GM19397 (cell line): ENCODE data around the gene NTM.
"Not testable (repeated sequence)": the region's sequence is repeated elsewhere in the genome, so short reads cannot be mapped to it uniquely, and the experiment has no call there.

Source experiments
- ATAC-seq: cut with Tn5 transposase; IDR thresholded peaks from one replicate; pipeline ENCODE4 v1.9.1; 2021; ENCODE audit warnings: mild to moderate bottlenecking, moderate library complexity; ENCODE audit not compliant: unreplicated experiment

NTM gene

DNA sequence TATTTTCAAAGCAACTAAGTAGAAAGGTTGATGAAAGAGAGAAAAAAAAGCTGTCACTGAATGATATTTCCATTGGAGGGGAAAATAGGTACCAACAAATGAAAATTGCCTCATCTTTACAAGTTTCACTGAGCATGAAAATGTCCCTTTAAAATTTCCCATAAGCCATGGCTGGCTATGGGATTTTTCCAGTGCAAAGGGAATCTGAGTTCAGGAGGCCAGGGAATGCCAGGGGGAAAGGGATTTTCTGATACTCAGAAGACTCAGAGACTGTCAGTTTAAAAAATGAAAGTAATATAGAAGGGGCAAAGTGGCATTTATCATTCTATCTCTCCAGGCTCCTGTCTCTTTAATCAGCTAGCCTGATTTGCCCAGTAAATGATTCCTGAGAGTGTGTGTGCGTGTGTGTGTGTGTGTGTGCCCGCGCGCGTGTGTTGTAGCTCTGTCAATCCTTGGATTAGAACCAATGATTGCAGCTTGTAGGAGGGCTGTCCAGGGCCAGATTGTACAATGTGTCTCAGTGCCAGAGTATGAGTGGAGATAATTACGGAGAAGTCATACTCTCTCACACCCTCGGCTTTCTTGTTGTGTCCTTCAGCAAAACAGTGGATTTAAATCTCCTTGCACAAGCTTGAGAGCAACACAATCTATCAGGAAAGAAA is at the start of gene NTM:
Gene NTM, plus strand, starts transcription at position 526 of the 662 bp plus-strand sequence.
- ATAC-seq: no peak

DNA sequence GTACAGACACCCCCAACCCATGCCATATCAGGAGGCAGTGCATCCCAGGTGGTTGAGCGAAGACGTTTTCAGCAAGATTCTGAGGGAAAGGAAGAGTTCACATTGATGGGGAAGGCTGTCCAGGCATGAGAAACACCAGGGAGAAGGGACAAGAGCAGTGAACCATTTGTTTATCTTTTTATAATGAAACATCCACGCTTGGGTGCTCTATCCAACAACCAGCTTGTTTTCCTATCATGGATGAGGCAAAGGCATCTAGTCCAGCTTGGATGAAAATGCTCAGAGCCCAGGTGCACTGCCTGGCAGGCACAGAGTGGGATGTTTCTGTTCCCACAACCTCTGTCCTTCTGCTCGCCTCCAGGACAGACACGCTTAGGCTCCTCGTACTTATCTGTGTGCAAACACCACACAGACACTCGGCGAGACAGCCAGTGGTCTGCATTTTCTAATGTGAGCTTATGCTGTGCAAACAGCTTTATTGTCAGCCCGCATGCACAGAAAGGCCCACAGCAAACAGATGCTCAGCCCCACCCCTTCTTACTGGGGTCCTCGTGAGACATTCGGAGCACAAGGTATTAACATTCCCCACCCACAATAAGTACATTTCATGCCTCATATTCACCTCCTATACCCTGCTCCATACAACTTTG is 45.4 kb upstream of the NTM start:
- no peak for ATAC-seq

DNA sequence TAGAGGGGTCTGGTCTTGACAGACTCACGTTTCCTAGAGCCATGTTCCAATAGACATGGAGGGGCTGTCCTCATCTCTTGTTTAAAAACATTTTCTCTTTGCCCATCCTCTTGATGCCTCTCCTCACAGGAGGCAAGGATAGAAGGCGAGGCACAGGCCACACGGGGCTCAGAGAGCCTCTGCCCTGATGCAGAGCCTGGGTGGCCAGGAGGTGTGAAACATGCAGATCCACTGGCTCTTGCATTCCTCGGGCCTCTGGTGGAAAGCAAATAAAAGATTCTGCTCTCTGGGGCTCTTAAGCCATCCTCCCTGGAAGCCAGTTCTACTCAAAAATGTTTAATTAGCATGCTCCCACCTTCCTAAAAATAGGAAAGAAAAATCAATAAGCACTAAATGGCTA is 43.6 kb upstream of the NTM start:
- ATAC-seq: no peak

DNA sequence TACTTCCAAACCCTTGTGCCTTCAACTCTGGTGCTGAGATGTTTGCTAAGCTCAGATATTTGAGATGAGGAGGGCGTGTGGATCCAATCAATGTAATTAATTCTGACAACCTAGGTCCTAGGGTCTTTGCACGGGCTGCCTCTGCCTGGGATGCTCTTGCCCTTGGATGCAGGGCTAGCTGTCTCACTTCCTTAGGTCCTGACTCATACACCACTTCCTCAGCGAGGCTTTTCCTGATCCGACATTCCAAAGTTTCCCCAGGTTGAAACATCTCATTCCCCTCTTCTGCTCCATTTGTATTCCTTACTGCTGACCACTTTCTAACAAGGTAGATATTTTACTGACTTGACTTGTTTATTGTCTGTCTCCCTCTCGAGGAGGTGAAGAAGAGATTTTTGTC is 43.0 kb upstream of the NTM start:
- no peak for ATAC-seq

DNA sequence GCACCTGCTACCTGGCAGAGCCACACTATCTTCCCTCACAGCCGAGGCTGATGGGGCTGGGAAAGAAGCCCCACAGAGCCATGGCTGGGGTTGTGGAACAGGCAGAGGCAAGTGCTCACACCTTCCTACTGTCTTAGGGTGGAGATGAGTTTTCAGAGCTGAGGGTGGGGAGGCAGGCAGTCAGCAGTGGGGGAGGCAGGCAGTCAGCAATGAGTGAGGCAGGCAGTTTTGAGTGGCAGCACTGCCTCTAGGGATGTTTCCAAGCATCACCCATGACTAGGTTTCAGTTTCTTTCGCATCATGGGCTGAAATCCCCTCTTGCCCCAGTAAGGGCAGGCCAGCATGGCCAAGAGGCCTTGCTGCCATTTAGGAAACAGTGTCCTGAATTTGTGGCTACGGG is 41.6 kb upstream of the NTM start:
- no peak for ATAC-seq

DNA sequence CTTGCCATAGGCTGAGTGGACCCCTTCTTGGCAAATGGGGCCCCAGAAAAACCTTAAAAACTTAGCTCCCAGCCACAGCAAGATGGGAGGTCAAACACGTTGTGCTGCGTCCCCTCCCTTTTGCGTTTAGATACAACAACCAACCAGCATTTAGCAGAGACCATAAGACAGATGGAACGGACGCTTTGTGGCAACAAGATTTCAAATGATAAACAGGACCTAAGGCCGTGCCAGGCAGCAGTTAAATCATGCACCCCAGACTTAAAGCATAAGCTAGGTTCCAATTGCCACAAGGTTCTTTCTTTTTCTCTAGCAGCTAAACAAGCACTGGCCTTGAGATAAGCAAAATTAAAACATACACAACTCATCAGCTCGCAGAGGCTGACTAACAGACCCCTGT is 39.4 kb upstream of the NTM start:
- no peak for ATAC-seq

DNA sequence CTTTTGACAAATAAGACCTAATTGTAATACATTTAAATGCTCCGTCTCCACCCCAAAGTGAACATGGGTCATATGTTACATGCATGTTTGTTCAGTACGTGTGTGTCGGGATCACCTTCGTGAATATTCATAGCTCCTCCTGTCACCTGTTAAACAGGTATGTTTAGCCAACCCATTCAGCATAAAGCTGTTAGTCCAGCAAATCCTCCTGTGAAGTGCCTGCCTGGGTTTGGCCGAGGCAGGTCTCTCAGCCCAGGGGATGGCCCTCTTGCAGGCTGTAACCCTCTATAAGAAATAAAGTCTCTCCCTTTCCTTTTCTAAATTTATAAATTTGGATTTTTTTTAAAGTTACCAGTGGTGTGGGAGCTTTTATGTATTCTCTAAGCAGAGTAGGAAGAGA is 38.9 kb upstream of the NTM start:
- no peak for ATAC-seq

DNA sequence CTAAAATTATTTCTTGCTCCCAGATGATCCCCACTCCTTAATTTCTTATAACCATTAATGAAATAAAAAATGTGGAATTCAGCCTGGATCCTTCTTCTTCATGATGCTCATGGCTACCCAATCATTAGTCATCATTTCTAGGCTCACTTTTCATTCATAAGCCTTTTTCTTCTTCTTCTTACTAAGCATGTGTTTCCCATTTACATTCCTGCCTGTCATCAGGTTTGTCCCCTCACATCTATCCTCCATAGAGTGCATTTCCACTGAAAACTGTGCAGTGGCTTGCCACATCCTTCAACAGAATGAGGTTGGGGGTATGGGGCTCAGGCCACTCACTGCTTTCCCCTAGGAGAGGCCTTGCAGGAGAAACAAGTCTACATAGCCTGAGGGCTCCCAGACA is 35.8 kb upstream of the NTM start:
- ATAC-seq: no peak

DNA sequence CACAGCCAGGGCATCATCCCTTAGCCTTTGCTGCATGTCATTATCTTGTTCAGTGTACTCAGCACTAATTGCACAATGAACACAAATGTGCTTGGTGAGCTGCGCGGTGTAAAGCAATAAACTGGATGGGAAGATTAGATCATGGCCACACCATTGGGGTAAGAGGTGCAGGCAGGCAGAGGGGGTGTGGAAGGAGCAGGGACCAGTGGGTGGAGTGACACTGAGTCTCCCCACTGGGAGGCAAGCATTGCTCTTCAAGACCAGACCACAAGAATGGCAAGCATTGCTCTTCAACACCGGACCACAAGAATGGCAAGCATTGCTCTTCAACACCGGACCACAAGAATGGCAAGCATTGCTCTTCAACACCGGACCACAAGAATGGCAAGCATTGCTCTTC is 28.5 kb upstream of the NTM start:
- not testable (repeated sequence) for ATAC-seq

DNA sequence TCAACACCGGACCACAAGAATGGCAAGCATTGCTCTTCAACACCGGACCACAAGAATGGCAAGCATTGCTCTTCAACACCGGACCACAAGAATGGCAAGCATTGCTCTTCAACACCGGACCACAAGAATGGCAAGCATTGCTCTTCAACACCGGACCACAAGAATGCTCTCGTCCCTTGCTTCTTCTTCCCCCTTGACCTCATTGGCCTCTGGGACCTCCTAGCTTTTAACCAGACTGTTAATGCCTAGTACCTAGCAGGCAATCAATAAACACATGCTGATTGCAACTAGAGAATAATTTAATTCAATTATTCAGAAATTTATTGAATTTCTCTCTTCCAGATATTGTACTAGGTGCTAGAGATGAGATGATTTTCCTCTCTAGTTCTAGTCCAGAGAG is 28.0 kb upstream of the NTM start:
- ATAC-seq: not testable (repeated sequence)

DNA sequence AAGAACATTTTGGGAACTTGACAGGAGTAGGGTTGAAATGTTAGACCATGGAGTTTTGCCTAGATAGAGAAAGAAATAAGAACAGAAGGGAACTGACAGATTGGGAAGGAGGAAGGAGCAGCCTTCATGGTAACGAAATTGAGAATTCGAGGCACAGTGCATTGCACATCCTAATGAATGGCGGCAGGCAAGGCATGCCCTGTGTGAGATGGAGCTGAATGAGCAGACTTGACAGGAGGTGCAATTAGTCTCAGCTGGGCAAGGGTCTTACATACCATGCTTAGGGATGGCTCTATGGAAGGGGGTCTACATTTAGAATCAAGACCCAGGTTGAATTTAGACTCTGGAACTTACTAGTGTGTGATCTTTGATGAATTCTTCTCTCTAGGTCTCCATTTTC is 25.0 kb upstream of the NTM start:
- no peak for ATAC-seq

DNA sequence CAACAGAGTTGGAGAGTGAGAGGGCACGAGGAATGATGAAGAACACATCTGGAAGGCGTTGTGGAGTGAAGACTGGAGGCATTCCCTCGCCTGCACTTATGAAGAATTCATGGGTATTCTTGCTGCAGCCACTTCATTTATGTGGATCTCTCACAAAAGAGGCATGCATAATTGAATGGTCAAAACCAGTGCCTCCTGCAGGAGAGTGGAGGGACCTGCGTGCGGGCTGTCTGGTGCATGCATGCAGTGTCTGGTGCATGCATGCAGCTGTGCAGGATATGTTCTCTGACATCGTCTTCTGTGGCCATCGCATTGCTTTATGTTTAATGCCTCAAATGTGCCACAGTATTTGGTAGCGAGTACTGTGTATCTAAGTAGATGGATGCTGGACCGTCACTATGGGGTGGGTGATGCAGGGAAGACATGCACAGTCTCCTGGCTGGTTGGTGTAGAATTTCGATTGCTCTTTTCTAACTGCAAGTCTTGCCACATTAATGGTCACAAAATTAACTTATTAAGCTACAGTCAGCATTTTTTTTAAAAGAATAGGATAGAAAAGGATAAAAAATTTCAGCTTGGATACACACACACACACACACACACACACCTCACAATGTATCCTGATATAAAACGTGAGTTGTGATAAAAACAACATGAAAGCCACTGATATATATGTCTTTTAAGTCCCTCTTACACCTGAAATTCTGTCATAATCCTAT is 20.9 kb upstream of the NTM start:
- no peak for ATAC-seq

DNA sequence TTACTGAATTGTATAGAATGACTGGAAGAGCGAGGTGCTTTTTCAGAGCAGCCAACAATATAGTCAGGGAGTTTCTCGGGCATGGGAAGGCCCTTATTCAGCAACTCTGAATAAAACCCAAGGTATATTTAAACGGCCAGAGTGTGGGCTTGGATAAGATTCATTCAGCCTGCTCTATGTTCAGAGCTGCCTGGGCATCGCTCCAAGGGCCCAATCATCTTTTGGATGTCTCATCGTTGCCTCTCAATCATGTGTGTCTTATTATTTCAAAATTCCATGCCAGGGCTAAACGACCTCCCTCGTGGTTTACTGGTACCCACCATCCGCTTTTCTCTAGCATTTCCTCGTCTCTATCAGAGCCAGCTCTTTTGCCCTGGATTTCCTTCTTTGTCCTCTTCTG is 19.5 kb upstream of the NTM start:
- no peak for ATAC-seq

DNA sequence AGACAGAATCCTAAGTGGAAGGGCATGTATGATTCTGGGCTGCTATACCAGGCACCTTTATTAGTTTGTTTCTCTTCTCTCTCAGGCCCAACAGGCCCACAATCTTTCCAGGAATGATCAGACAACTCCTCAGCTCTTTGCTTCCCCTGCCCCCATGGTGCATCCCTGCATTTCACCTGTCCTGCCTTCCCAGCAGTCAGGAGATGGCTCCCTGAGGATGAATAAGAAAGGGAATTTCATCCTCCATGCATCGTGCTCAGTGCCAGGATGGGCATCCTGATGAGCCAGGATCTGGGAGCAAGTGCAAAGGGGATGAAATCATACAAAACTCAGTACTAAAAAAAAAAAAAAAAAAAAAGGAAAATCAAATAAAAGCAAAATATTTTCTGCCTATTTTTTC is 18.6 kb upstream of the NTM start:
- no peak for ATAC-seq

DNA sequence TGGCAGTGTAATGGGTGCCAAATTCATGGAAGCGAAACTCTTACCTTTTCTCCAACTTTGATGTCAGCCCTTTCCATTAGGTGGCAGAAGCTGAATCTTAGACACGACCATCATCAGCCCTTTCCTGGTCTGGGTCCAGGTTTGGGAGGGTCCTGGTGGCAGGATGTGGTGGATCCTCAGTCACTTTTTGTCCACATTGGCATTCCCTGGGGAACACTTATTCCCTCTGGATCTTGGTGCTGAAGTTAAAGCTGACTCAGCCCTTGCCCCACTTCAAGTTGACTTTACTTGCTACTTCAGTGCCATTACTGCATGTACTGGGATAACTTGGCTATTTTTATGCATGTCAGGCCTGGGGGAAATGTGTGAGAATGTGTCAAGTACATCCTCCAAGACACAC is 16.6 kb upstream of the NTM start:
- no peak for ATAC-seq

DNA sequence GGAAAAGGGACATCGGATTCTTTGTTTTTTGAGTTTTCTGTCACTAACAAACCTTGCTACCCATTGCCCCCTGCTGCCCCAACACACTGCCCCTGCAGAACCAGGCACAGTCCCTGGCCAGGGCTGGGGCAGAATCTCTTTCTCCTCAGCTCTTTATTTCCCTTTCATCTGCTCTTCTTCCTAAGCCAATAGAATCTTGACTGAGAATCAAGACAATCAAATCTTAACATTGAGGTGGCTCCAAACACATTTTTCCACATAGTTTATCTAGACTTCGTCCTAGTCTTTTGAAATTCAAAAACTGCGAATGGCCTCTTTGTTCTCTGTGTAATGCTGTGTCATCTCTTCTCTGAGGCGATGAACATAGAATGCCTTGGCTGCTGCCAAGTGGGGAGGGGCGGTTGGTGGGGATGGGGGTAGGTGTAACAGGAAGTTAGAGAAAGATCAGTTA is 16.1 kb upstream of the NTM start:
- ATAC-seq: no peak

DNA sequence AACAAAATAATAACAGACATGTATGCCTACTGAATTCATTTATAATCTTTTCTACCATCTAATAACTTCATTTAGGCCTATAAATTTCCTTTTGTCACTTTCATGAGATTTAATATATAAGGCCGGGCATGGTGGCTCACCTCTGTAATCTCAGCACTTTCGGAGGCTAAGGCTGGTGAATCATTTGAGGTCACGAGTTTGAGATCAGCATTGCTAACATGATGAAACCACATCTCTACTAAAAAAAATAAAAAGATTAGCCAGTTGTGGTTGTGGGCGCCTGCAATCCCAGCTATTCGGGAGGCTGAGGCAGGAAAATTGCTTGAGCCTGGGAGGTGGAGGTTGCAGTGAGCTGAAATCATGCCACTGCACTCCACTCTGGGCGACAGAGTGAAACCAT is 14.2 kb upstream of the NTM start:
- ATAC-seq: no peak

DNA sequence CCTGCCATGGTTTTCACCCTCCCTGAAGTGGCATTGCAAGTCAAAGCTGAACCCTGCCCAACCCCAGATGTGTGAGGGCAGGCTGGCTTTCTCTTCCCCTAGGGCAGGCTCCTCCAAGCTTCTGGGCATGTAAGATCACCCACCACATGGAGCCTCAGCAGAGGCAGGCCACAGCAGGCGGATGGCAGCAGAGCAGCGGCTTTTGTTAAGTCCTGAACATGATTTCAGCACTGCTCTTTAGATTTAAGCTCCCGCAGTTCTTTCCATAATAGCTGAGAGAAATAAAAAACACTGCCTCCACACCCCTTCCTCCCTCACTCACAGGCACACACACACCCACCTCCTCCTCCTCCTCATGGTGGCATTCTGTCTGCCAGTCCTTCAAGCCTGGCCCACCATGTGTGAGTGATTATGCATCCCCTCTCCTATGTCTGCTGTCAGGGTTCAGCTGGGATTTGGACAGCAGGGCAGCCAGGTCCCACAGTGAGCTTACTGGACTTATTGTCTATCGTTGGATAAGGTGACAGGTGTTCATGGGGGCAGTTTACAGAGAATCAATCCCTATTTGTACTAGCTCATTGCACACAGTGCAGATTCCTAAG is 5.0 kb upstream of the NTM start:
- no peak for ATAC-seq

DNA sequence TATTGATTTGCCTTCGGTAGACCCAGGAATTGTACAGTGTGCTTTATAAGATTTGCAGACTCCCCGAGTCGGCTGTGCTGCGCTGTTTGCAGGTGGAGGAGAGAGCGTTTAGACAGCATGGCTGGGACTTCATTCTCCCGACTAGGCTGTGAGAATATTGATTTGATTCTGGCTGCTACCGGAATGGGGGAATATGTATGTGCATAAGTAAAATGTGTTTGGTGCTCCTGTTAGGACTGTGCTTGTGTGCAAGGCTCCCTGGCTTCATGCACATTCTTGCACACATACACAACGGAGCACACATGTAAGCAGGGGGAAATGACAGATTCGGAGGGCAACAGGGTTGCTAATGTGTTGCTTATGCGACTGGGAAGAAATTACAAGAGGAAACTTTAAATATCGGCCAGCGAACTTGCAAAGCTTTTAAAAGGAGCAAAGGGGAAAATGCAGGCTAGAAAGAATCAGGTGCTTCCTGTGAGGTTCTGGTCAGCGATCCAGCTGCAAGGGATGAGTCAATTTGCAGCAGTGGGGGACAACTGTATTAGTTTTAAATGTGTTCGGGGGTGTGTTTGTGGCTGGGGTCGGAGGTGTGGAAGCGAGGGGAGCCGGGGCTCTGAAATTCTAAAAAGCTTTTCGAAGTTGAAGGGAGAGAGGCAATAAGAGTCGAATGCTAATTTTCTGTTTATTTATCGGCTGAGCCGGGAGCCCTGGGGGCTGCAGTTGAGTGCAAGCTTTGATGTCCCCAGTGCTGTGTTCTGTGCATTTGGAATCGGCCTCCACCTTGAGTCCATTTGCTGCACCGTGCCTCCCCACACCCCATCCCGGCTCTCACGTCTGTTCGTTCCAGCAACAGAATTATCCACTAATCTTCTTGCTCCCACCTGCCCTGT is 731 bp downstream of the NTM start:
- ATAC-seq: no peak

DNA sequence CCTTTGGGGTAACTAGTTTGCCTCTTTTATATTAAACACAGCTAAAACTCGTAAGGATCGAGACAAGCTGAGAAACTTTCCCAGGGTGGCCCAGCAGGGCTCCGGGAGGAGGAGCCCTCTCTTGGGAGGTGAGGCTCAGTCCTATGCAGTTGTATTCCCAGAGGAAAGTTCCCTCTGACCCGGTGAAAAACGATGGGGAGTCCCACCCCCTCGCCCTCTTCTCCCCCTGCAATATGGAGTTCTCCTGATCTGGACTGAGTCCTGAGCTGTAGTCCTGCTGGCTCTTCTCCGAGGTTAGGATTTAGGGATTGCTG is 1.3 kb downstream of the NTM start:
- no peak for ATAC-seq
